Measurements from ENCODE around the gene DDX47. TPM values are rescaled to one million over a fixed set of nuclear protein-coding genes. Genes with fewer than 3 reads are reported as not detected.

The DDX47 gene
- total RNA-seq, 2 experiments from 2014 or later = 56.8 to 57.8 TPM

DNA sequence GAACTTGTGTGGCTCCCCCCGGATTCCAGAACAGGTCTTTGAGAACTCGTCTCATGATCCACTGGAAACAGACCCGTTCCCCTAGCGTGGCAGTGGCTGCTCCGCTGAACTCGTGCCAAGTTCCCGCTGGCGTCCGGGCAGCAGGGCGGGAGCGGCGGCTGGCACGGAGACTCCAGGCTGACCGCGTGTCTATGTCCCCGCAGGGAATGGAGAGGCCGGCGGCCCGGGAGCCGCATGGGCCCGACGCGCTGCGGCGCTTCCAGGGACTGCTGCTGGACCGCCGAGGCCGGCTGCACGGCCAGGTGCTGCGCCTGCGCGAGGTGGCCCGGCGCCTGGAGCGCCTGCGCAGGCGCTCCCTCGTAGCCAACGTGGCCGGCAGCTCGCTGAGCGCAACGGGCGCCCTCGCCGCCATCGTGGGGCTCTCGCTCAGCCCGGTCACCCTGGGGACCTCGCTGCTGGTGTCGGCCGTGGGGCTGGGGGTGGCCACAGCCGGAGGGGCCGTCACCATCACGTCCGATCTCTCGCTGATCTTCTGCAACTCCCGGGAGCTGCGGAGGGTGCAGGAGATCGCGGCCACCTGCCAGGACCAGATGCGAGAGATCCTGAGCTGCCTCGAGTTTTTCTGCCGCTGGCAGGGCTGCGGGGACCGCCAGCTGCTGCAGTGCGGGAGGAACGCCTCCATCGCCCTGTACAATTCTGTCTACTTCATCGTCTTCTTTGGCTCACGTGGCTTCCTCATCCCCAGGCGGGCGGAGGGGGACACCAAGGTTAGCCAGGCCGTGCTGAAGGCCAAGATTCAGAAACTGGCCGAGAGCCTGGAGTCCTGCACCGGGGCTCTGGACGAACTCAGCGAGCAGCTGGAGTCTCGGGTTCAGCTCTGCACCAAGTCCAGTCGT is 26.2 kb upstream of the DDX47 start:
- H3K9me3 Mint-ChIP-seq (ENCODE audit: insufficient read depth) = no peaks in the 10 kb centered on the region
- no peaks in the 10 kb centered on the region for H3K27me3 Mint-ChIP-seq (ENCODE audit: low read depth)
- DNase-seq (peak; percentile 72), ATAC-seq (peak; percentile 94)
- peaks cover 13% of the 10 kb centered on the region for H3K36me3 Mint-ChIP-seq (ENCODE audit: low read depth)
- POLR2A ChIA-PET = interaction anchor here (0.6 to 2.2 kb wide), 12 partner anchors 17 to 298 kb away, joined by 3 to 14 read pairs (median 3); partner anchors contain the start of gene DDX47
- H3K4me3 Mint-ChIP-seq = peak overlapping the region; percentile 80
- H3K4me1 Mint-ChIP-seq (ENCODE audit: low read depth) = peaks cover 43% of the 10 kb centered on the region
- H3K27ac Mint-ChIP-seq = peak overlapping the region; percentile 87
- CTCF ChIA-PET = interaction anchor here (0.7 to 5.3 kb wide), 15 partner anchors 12 to 425 kb away, joined by 3 to 80 read pairs (median 11); partner anchors contain the start of genes DDX47 and GPRC5A

DNA sequence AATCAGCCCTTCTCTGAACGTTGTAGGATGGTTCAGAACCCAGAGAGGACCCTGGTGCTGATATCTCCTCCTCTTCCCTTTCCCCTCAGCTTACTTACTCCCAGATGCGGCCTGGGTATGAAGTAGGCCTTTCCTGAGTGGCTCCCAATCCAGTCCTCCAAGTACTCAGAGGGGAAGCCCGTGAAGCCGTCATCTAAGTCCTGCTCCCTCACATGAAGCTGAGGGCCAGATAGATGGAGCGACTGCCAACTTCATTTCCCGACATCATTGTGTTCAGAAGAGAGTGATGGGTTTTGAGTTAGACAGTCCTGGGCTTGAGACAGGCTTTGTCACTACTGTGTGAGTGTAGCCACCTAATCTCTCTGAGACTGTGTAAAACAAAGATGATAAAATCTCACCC is 25.0 kb upstream of the DDX47 start:
- peaks cover 43% of the 10 kb centered on the region for H3K4me1 Mint-ChIP-seq (ENCODE audit: low read depth)
- peaks cover 9% of the 10 kb centered on the region for H3K36me3 Mint-ChIP-seq (ENCODE audit: low read depth)
- peak overlapping the region; percentile 80 for H3K4me3 Mint-ChIP-seq
- no peaks in the 10 kb centered on the region for H3K9me3 Mint-ChIP-seq (ENCODE audit: insufficient read depth)
- no peak for ATAC-seq
- DNase-seq = no peak
- H3K27ac Mint-ChIP-seq = peak overlapping the region; percentile 84
- ChIA-PET CTCF (interaction anchor here (0.6 to 5.3 kb wide), 18 partner anchors 9 to 424 kb away, joined by 3 to 80 read pairs (median 10); partner anchors contain the start of genes DDX47 and GPRC5A), POLR2A (interaction anchor here (0.6 to 2.2 kb wide), 5 partner anchors 16 to 72 kb away, joined by 3 to 14 read pairs (median 3); no protein-coding TSS in a partner anchor)
- no peaks in the 10 kb centered on the region for H3K27me3 Mint-ChIP-seq (ENCODE audit: low read depth)

DNA sequence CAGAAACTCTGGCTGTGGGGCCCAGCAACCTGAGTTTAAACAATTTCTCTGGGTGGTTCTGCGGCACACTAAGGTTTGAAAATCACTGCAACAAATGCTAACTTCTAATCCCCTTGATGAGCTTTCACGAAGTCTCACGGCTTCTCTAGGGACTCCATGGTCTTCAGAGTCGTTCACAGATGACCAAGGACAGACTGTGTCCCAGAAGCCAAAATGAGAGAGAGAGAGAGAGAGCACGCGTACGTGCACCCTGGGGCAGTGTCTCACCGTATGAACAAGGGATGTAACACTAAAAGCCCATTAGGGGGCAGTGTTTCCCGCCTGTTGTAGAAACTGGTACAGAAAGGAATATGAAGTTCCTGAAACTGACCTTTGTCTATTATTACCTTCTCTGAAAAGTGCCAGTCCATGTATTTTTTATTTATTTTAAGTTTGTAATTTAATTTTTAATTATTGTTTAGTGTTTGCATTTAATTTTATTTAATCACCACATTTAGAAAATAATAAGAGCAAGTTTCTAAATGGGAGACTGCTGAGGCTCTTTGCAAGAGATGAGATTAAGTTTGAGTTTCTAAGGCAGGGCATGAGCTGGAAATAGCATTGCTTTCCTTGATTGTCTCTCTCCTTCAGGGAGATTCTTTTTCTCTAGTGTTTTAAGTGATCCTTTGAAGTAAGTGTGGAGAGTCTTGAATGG is 24.3 kb upstream of the DDX47 start:
- H3K9me3 Mint-ChIP-seq (ENCODE audit: insufficient read depth) = no peaks in the 10 kb centered on the region
- peak overlapping the region; percentile 84 for H3K27ac Mint-ChIP-seq
- peak; percentile 68 for ATAC-seq
- CTCF ChIA-PET = interaction anchor here (0.6 to 5.3 kb wide), 29 partner anchors 10 to 447 kb away, joined by 3 to 80 read pairs (median 6); partner anchors contain the start of genes DDX47 and GPRC5A
- H3K4me3 Mint-ChIP-seq = peak overlapping the region; percentile 80
- POLR2A ChIA-PET = interaction anchor here (0.7 to 2.3 kb wide), 5 partner anchors 15 to 194 kb away, joined by 3 to 14 read pairs (median 6); no protein-coding TSS in a partner anchor
- DNase-seq = peak; percentile 82
- H3K27me3 Mint-ChIP-seq (ENCODE audit: low read depth) = no peaks in the 10 kb centered on the region
- peaks cover 43% of the 10 kb centered on the region for H3K4me1 Mint-ChIP-seq (ENCODE audit: low read depth)
- H3K36me3 Mint-ChIP-seq (ENCODE audit: low read depth) = peaks cover 9% of the 10 kb centered on the region

DNA sequence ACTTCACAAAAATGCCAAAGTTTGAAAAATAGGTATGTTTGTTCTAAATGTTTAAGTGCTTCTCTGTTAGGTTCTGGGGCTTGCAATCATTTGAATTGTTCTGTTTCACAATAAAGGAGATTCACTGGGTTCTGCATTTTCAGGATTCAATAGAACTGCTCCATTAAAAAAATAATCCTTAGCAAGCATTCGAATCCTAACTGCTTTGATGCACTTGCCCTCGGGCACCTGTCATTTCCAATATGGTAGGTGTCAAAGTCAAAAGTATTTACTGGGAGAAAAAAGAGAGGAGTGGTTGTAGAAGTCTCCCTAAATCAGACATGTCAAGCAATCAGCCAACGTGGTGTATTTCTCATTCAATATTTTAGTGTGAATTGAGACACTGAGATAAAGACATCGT is 22.2 kb upstream of the DDX47 start:
- peaks cover 26% of the 10 kb centered on the region for H3K4me1 Mint-ChIP-seq (ENCODE audit: low read depth)
- ATAC-seq (no peak), DNase-seq (no peak)
- H3K27ac Mint-ChIP-seq = no peak overlapping the region
- ChIA-PET POLR2A (interaction anchor here (2.3 kb wide), 1 partner anchor 54 kb away, joined by 6 read pairs; no protein-coding TSS in a partner anchor), CTCF (interaction anchor here (1.2 to 4.7 kb wide), 2 partner anchors 23 to 30 kb away, joined by 3 to 65 read pairs; partner anchors contain the start of gene DDX47)
- no peaks in the 10 kb centered on the region for H3K9me3 Mint-ChIP-seq (ENCODE audit: insufficient read depth)
- H3K4me3 Mint-ChIP-seq = no peak overlapping the region
- H3K36me3 Mint-ChIP-seq (ENCODE audit: low read depth) = peaks cover 2% of the 10 kb centered on the region
- no peaks in the 10 kb centered on the region for H3K27me3 Mint-ChIP-seq (ENCODE audit: low read depth)

DNA sequence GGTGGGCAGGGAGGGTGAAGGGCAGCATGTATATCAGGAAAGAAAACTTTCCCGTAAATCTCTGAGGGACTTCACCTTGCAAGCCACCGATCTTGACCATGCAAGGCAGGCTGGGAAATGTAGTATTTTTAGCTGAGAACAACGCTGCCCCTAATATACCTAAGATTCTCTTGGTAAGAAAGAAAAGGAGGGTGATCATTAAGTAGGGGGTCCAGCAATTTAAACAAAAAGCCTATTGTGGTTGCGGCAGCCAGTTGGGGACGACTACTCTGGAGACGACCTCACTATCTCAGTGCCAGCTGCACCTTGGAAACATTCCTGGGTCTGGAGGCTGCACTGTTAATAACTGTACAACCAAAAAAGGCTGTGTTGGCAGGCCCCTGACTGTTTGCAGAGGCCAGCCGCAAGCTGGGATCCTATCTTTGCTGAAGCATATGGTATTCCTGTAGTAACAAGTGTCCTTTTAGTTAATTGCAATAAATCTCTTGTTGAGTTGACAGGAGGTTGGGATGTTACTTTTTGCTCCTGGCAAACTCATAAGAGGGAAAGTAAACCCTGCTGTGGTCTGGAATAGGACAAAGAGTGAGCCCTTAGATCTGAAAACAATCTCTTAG is 21.3 kb upstream of the DDX47 start:
- H3K27ac Mint-ChIP-seq = no peak overlapping the region
- ChIA-PET CTCF (interaction anchor here (0.9 to 3.5 kb wide), 6 partner anchors 11 to 125 kb away, joined by 3 to 9 read pairs (median 4); no protein-coding TSS in a partner anchor), POLR2A (no interaction called here)

DNA sequence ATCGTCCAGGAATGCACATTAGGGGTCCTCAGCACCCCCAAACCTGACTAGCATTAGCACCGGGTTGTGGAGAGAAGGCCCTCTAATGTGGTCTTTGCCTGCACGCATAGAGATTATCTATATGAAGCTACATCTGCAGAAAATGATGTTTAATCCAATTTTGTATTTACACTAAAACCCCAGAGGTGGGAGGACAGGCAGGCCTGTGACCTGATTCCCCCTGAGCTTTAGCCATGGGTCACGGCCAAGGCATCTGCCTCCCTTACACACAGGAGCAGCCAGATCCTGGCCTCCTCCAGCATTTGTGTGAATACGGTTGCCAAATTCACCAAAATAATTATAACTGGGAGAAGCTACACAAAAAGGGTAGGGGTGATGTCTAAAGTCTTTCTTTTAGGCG is 20.7 kb upstream of the DDX47 start:
- POLR2A ChIA-PET = no interaction called here
- peaks cover 20% of the 10 kb centered on the region for H3K4me1 Mint-ChIP-seq (ENCODE audit: low read depth)
- DNase-seq (no peak), ATAC-seq (no peak)
- H3K36me3 Mint-ChIP-seq (ENCODE audit: low read depth) = peaks cover 2% of the 10 kb centered on the region
- H3K9me3 Mint-ChIP-seq (ENCODE audit: insufficient read depth) = no peaks in the 10 kb centered on the region
- no peak overlapping the region for H3K4me3 Mint-ChIP-seq
- H3K27me3 Mint-ChIP-seq (ENCODE audit: low read depth) = no peaks in the 10 kb centered on the region
- H3K27ac Mint-ChIP-seq = no peak overlapping the region
- CTCF ChIA-PET = interaction anchor here (0.9 to 3.5 kb wide), 8 partner anchors 11 to 124 kb away, joined by 3 to 9 read pairs (median 4); no protein-coding TSS in a partner anchor

More for the DNA sequence above, 21.3 kb upstream of the DDX47 start:
- Mint-ChIP-seq H3K4me3 (no peak overlapping the region), H3K4me1 (ENCODE audit: low read depth) (peaks cover 21% of the 10 kb centered on the region), H3K36me3 (ENCODE audit: low read depth) (peaks cover 2% of the 10 kb centered on the region), H3K27me3 (ENCODE audit: low read depth) (no peaks in the 10 kb centered on the region), H3K9me3 (ENCODE audit: insufficient read depth) (no peaks in the 10 kb centered on the region)
- DNase-seq (no peak), ATAC-seq (no peak)

DNA sequence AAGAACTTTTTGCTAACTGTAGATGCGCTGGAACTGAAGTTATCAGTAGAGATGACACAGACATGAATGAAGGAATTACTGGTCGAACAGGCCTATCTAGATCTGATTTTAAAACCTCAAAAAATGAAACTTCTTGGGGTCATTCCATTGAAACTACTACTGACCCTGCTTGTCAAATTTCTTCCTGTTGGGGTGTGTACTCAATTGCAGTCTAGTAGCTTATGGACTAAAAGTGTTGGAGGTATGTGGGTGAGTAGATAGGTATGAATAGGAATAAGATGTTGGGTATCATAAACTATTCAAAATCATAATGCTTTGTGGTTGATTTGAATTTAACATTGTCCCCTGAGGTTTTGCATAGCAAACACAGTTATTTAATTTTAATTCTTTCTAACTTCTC is 18.5 kb upstream of the DDX47 start:
- DNase-seq (no peak), ATAC-seq (no peak)
- CTCF ChIA-PET = interaction anchor here (0.8 to 3.5 kb wide), 4 partner anchors 9 to 187 kb away, joined by 3 to 9 read pairs (median 3); no protein-coding TSS in a partner anchor
- Mint-ChIP-seq H3K36me3 (ENCODE audit: low read depth) (peaks cover 2% of the 10 kb centered on the region), H3K27me3 (ENCODE audit: low read depth) (no peaks in the 10 kb centered on the region), H3K9me3 (ENCODE audit: insufficient read depth) (no peaks in the 10 kb centered on the region), H3K27ac (no peak overlapping the region), H3K4me1 (ENCODE audit: low read depth) (peaks cover 8% of the 10 kb centered on the region), H3K4me3 (no peak overlapping the region)
- POLR2A ChIA-PET = no interaction called here

DNA sequence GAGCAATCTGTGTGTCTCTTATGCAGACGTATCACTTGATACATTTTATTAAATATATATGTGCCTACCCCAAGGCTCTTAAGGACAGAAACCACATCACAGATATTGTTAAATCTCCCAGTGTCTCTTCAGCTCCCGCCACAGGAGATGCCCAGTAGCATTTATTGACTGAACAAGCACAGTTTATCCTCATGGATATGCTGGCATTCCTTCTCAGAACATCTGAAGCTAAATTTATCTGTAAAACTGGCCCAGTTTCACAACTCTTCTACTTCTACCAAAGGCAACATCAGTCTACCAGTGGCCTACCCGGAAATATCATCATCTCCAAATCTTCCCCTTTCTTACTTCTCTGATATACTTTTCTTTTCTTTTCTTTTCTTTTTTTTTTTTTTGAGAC is 17.0 kb upstream of the DDX47 start:
- Mint-ChIP-seq H3K27me3 (ENCODE audit: low read depth) (no peaks in the 10 kb centered on the region), H3K4me1 (ENCODE audit: low read depth) (peaks cover 11% of the 10 kb centered on the region), H3K4me3 (no peak overlapping the region), H3K27ac (no peak overlapping the region), H3K9me3 (ENCODE audit: insufficient read depth) (no peaks in the 10 kb centered on the region), H3K36me3 (ENCODE audit: low read depth) (no peaks in the 10 kb centered on the region)
- ChIA-PET POLR2A (no interaction called here), CTCF (interaction anchor here (0.5 to 1.4 kb wide), 2 partner anchors 41 to 160 kb away, joined by 3 to 4 read pairs; no protein-coding TSS in a partner anchor)
- ATAC-seq (no peak), DNase-seq (no peak)

DNA sequence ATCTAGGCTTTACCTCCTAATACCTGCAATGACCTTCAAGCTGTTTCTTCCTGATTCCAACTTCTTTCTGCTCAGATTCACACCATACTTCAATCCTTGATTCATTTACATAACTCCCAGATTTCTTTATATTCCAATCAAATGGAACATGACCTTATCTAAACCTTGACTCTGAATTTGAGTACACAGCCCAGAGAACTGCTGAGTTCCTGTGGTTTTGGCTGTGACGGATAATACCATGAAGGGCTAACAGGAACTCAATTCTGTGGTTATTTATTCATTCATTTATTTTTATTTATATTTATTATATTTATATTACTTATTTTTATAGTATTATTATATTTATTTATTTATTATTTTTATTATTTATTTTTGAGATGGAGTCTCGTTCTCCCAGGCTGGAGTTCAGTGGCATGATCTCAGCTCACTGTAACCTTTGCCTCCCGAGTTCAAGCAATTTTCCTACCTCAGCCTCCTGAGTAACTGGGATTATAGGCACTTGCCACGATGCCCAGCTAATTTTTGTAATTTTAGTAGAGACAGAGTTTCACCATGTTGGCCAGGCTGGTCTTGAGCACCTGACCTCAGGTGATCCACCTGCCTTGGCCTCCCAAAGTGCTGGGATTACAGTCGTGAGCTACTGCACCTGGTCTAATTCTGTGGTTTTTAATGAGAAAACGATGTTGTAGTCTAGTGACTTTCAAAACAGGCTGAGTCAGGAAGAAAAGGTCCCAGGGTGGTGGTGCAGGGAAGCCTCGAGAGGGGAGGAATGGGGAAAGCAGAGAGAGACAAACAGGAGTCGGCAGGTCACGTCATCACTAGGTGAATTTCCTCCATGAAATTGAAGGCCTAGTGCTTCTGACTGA is 16.0 kb upstream of the DDX47 start:
- Mint-ChIP-seq H3K36me3 (ENCODE audit: low read depth) (peaks cover 3% of the 10 kb centered on the region), H3K4me3 (no peak overlapping the region), H3K27ac (no peak overlapping the region), H3K4me1 (ENCODE audit: low read depth) (peaks cover 15% of the 10 kb centered on the region), H3K9me3 (ENCODE audit: insufficient read depth) (no peaks in the 10 kb centered on the region), H3K27me3 (ENCODE audit: low read depth) (no peaks in the 10 kb centered on the region)
- CTCF ChIA-PET = interaction anchor here (0.5 to 4.7 kb wide), 3 partner anchors 9 to 161 kb away, joined by 3 to 31 read pairs (median 3); no protein-coding TSS in a partner anchor
- DNase-seq (no peak), ATAC-seq (no peak)
- POLR2A ChIA-PET = no interaction called here

DNA sequence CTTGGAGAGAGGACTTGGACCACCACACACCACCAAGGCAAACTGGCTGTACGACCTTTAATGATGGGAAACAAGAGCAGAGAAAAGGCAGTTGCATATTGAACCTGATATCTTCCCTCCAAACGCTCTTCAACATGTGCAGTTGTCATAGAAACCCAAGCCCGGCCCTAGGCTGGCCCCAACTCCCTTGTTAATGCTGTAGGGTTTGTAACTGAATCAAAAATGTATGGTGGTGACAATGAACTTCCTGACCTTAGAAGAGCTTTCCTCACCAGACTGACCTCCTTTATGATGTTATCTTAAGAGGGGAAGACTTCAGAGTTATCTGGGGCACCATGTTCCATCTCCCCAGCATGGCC is 15.4 kb upstream of the DDX47 start:
- Mint-ChIP-seq H3K9me3 (ENCODE audit: insufficient read depth) (no peaks in the 10 kb centered on the region), H3K27ac (no peak overlapping the region), H3K27me3 (ENCODE audit: low read depth) (no peaks in the 10 kb centered on the region), H3K36me3 (ENCODE audit: low read depth) (peaks cover 6% of the 10 kb centered on the region), H3K4me3 (no peak overlapping the region), H3K4me1 (ENCODE audit: low read depth) (peaks cover 21% of the 10 kb centered on the region)
- no peak for DNase-seq
- POLR2A ChIA-PET = no interaction called here
- ATAC-seq = no peak
- CTCF ChIA-PET = interaction anchor here (1.2 to 4.7 kb wide), 3 partner anchors 9 to 15 kb away, joined by 3 to 31 read pairs (median 11); partner anchors contain the start of gene DDX47

Measured in activated CD8-positive, alpha-beta T cell treated with anti-CD3 and anti-CD28 coated beads, Interleukin-2, amount 10 ng/mL, durations not matched to agents 7 days and 5 days (primary cell).